IgD-negative memory B cell (primary cell): ENCODE data around the gene ACTN1. TPM values are rescaled to one million over a fixed set of nuclear protein-coding genes. Genes with fewer than 3 reads are reported as not detected.
A peak's percentile ranks its signal among the peaks of the same experiment; 100 is the strongest.

Experiments used
- H3K27ac Mint-ChIP-seq, 3 donors: one replicate each; pipeline ENCODE4 v1.8.0; 2020 to 2022; ENCODE audit warnings: mild to moderate bottlenecking in 3 of 3, mixed read lengths in 3 of 3, moderate library complexity in 1 of 3
- H3K27me3 Mint-ChIP-seq: one replicate; pipeline ENCODE4 v1.8.0; 2021; ENCODE audit warnings: mixed read lengths
- H3K36me3 Mint-ChIP-seq: one replicate; pipeline ENCODE4 v1.8.0; 2020; ENCODE audit warnings: mild to moderate bottlenecking, mixed read lengths
- H3K4me1 Mint-ChIP-seq, 3 donors: one replicate each; pipeline ENCODE4 v1.8.0; 2020 to 2022; ENCODE audit warnings: mixed read lengths in 3 of 3, mild to moderate bottlenecking in 1 of 3
- H3K4me3 Mint-ChIP-seq, 4 donors: one replicate each; pipeline ENCODE4 v1.8.0; 2020 to 2022; ENCODE audit warnings: mild to moderate bottlenecking in 4 of 4, mixed read lengths in 4 of 4, moderate library complexity in 3 of 4
- H3K9me3 Mint-ChIP-seq, 3 donors: one replicate each; pipeline ENCODE4 v1.8.0; 2020 to 2021; ENCODE audit warnings: mixed read lengths in 3 of 3, mild to moderate bottlenecking in 1 of 3
- polyA plus RNA-seq: library from polyadenylated mRNA; unstranded; fragments of 300-500 nt; fragmentation: Illumina TruSeq; gene quantifications from one replicate; pipeline ENCODE4 v1.2.3, GENCODE V29; 2021

The ACTN1 gene
- polyA plus RNA-seq, 1 donor from 2014 or later, result 4.2 TPM

DNA sequence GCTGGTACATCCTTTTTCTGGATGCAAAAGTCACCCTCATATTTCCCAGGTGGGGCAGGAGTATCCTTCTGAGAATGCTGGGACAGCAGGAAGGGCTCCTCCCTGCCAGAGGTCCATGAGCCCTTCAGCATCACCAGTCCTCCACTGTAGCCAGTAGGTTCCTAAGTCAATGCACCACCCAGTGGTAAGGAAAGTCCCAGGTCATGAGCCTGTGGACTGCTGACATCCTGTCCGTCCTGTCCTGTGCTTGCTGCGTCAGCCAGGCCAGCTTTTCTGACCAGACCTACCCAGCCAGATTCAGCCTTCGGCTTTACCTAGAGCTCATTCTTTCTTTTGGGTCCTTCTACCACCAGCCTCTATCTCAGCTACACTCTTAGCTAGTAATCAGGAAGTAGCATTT lies 23.0 kb upstream of the ACTN1 start:
- Mint-ChIP-seq H3K4me3 (no peak overlapping the region), H3K36me3 (peaks cover 2% of the 10 kb centered on the region), H3K27me3 (peaks cover 21% of the 10 kb centered on the region), H3K9me3 (peaks cover 0 to 6% (median 0%) of the 10 kb centered on the region in 3 donors), H3K27ac (no peak overlapping the region), H3K4me1 (no peaks in the 10 kb centered on the region)

DNA sequence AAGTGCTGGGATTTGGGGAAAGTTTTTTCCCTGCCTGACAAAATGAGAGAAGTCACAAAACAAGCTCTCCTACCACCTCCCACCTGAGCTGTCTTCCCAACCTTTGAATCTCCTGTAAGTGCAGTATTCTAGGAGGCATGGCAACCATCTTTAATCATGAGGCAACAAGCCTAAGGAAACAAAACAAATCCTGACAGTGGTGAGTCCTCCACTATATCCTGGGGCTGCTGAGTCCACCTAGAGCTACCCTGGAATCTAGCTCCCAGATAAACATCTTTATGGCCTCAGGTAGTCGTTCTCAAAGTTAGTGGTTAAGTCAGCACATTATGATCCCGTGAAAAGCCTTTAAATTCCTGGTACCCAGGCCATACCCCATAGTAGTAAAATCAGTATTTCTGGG lies 22.3 kb upstream of the ACTN1 start:
- Mint-ChIP-seq H3K27me3 (peaks cover 21% of the 10 kb centered on the region), H3K36me3 (peaks cover 2% of the 10 kb centered on the region), H3K4me3 (no peak overlapping the region), H3K27ac (no peak overlapping the region), H3K4me1 (no peaks in the 10 kb centered on the region), H3K9me3 (peaks cover 0 to 6% (median 0%) of the 10 kb centered on the region in 3 donors)

DNA sequence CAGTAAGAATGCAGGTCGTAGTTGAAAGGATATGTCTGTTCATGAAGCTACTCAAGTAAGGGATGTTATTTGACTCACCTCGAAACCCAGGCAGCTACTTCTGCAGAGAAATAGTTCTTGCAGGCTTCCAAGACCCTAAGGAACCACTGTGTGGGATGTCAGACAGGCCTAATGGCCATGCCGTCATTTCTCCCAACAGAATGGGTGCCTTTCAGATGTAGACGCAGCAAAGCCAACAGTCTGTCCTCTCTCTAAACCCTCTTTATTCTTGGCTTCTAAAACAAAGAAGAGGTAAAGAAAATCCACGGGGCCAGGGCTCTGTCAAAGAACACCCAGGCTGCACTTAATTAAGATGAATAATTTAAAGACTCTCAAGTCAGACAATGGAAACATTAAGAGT lies 19.0 kb upstream of the ACTN1 start:
- Mint-ChIP-seq H3K27ac (no peak overlapping the region), H3K36me3 (peaks cover 2% of the 10 kb centered on the region), H3K27me3 (peaks cover 12% of the 10 kb centered on the region), H3K9me3 (peaks cover 0 to 3% (median 0%) of the 10 kb centered on the region in 3 donors), H3K4me1 (peaks cover 0 to 1% (median 0%) of the 10 kb centered on the region in 3 donors), H3K4me3 (no peak overlapping the region)

DNA sequence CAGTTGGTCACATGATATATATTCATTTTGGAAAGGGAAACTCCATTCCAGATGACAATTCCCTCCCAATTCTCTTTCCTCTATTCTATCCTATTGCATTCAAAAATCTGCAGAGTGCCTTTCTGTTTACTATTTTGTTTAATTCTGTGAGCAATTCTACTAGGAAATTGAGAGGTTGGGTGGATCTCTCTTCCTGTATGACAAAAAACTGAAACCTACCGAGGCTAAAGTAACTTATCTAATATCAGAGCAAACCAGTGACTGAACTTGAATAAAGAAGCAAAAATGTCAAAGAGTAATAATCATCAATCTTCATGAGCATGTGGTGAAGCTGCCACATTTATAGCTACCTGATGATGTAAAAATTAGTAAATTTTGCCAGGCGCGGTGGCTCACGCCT lies 16.6 kb upstream of the ACTN1 start:
- Mint-ChIP-seq H3K27ac (no peak overlapping the region), H3K9me3 (no peaks in the 10 kb centered on the region), H3K4me1 (peaks cover 0 to 1% (median 0%) of the 10 kb centered on the region in 3 donors), H3K36me3 (peaks cover 2% of the 10 kb centered on the region), H3K4me3 (no peak overlapping the region), H3K27me3 (peaks cover 16% of the 10 kb centered on the region)

DNA sequence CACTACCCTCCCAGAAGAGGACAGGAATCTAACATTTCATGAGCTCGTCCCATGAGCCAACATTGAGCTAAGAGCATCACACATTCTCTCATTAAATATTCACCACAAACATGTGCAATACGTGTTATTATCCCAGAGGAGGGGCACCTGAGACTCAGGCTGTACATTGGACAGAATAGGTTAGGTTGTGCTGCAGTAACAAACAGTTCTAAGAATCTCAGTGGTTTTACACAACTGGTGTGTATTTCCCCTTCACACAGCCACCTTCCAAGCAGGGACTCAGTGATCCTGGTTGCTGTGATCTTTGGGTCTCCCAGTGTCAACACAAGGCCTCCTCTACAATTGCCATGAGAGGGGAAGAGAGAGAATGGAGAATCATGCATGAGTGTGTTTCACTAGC lies 15.0 kb upstream of the ACTN1 start:
- peaks cover 0 to 1% (median 0%) of the 10 kb centered on the region in 3 donors for H3K4me1 Mint-ChIP-seq
- no peaks in the 10 kb centered on the region for H3K9me3 Mint-ChIP-seq
- H3K4me3 Mint-ChIP-seq, result peak overlapping the region in 1 of 4 donors; percentile 61
- peaks cover 13% of the 10 kb centered on the region for H3K27me3 Mint-ChIP-seq
- no peak overlapping the region for H3K27ac Mint-ChIP-seq
- peaks cover 2% of the 10 kb centered on the region for H3K36me3 Mint-ChIP-seq

DNA sequence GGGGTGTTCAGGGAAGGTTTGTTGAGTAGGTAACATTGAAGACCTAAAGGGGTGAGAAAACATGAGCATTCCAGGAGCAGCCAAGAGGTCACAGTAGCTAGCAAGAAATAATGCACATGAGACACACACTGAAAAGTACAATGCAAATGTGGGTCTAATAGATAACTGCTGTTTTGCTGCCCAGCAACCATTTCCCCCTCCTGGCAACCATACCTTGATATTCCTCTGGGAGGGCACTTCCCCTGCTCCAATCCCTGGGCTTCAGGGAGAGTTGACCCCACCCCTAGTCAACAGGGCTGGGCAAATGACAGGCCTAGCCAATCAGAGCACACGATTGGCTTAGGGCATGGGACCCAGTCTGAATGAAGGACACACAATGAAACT lies 8.5 kb upstream of the ACTN1 start:
- Mint-ChIP-seq H3K9me3 (no peaks in the 10 kb centered on the region), H3K27me3 (peaks cover 10% of the 10 kb centered on the region), H3K36me3 (peaks cover 2% of the 10 kb centered on the region), H3K4me1 (no peaks in the 10 kb centered on the region), H3K27ac (no peak overlapping the region), H3K4me3 (no peak overlapping the region)

DNA sequence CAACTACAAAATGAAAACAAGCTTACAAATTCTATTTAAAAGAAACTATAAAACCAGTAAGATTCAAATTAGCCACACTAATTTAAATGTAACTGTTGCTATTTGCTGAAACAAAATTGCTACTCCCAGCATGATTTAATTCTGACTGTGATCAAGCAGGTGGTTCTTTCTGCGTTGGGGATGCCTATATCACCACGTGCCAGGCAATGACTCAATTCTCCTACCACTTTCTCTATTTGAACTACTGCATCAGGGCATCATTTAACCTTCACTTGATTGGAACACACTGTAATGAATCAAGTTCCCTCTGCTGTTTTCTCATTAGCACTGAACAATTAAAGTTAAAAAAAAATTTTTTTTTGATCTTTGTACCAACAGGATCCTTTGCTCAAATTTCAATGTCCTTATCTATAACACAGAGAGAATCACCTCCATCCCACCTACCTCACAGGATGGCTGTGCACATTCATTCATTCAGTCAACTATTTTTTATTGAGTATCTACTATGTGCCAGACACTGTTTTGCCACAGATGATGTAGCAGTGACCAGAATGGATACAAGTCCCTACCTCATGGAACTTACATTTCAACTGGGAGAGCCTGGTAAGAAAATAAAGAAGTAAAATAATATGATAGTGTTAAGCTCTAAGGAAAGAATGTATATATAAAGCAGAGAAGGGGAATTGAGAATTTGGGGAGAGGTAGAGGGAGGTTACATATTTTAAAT lies 8.0 kb upstream of the ACTN1 start:
- no peak overlapping the region for H3K27ac Mint-ChIP-seq
- H3K4me3 Mint-ChIP-seq, result no peak overlapping the region
- no peaks in the 10 kb centered on the region for H3K9me3 Mint-ChIP-seq
- no peaks in the 10 kb centered on the region for H3K4me1 Mint-ChIP-seq
- peaks cover 2% of the 10 kb centered on the region for H3K36me3 Mint-ChIP-seq
- peaks cover 7% of the 10 kb centered on the region for H3K27me3 Mint-ChIP-seq

DNA sequence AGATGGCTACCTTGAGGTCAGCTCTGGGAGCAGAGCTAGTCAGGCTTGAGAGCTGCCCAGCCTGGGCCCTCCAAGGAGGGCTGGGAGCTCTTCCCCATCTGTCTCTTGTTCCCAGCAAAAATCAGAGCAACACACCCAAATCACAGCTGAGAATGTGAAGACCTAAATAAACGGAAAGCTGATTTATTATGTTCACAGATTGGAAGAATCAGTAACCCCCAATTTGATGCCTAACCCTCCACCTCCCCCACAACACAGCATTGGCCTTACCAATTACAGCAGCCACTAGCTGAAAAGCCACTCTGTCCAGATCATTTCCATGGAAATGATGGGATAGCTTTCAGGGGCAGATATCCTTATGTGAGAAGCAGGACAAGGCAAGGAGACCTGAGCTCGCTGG lies 7.1 kb upstream of the ACTN1 start:
- Mint-ChIP-seq H3K27me3 (peaks cover 7% of the 10 kb centered on the region), H3K4me1 (no peaks in the 10 kb centered on the region), H3K9me3 (no peaks in the 10 kb centered on the region), H3K36me3 (no peaks in the 10 kb centered on the region), H3K27ac (no peak overlapping the region), H3K4me3 (no peak overlapping the region)

DNA sequence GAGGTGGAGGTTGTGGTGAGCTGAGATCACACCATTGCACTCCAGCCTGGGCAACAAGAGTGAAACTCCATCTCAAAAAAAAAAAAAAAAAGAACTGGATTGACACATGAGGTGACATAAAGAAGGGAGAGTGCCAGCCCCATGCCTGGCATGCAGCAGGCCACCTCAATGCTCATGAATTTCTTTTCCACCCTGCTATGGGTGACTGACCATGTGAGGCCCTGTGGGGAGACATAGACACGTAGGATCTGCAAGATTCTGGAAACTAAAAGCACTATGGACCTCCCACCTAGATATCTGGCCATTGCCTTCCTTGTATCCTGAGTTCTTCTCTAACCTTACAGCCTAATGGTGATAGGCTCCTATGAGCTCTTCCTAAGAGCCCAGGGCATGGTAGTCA lies 5.6 kb upstream of the ACTN1 start:
- H3K27ac Mint-ChIP-seq, result no peak overlapping the region
- H3K4me3 Mint-ChIP-seq, result no peak overlapping the region
- no peaks in the 10 kb centered on the region for H3K9me3 Mint-ChIP-seq
- H3K36me3 Mint-ChIP-seq, result no peaks in the 10 kb centered on the region
- peaks cover 0 to 4% (median 0%) of the 10 kb centered on the region in 3 donors for H3K4me1 Mint-ChIP-seq
- peaks cover 12% of the 10 kb centered on the region for H3K27me3 Mint-ChIP-seq

DNA sequence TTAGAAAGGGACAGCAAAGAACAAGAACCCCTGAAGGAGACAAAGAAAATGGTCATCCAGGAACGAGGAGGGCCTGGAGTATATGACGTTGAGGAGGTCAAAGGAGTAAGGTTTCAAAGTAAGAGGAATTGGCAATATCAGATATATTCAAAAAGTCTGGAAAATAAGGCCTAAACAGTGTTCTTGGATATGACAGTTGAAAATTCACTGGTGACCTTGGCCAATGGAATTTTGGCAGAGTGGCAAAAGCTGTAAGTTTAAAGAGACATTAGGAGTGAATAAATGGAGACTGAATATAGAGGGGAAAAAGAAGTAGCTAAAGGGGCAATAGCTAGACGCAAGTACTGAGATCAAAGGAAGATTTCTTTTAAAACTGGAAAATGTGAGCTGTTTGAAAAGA lies 4.1 kb upstream of the ACTN1 start:
- Mint-ChIP-seq H3K4me1 (peaks cover 0 to 4% (median 1%) of the 10 kb centered on the region in 3 donors), H3K27me3 (peaks cover 14% of the 10 kb centered on the region), H3K4me3 (no peak overlapping the region), H3K36me3 (no peaks in the 10 kb centered on the region), H3K27ac (peak overlapping the region in 1 of 3 donors; percentile 21), H3K9me3 (no peaks in the 10 kb centered on the region)

DNA sequence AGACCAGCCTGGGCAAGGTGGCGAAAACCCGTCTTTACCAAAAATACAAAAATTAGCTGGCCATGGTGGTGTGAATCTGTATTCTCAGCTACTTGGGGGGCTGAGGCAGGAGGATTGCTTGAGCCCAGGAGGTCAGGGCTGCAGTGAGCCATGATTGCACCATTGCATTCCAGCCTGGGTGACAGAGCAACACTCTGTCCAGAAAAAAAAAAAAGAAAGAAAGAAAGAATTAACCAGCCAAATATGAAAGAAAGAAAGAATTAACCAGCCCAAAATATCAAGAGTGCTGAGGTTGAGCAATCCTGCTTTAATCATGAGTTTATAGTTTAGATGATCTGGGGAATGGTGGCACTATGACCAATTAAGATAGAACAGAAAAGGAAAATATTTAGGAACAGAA lies 3.5 kb upstream of the ACTN1 start:
- Mint-ChIP-seq H3K27ac (no peak overlapping the region), H3K4me3 (no peak overlapping the region), H3K36me3 (no peaks in the 10 kb centered on the region), H3K27me3 (peaks cover 17% of the 10 kb centered on the region), H3K9me3 (no peaks in the 10 kb centered on the region), H3K4me1 (peaks cover 0 to 4% (median 1%) of the 10 kb centered on the region in 3 donors)

DNA sequence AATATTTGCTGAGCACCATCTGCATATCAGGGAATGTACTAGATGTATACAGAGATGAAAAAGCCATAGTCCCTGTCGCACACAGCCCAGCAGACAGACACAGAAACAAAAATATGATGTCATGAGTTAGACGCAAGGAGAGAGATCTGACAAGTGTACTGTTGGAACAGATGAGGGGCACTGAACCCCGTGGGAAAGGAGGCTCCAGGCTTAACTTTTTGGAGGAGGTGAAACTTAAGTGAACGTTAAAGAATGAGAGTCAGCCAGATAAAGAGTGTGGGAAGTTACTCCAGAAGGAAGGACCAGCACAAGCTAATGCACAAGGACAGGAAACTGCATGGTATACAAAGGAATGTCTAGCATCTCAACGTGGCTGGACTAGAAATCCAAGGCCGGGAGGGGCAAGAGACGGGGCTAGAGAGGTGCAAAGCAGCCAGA lies 2.5 kb upstream of the ACTN1 start:
- Mint-ChIP-seq H3K9me3 (no peaks in the 10 kb centered on the region), H3K27me3 (peaks cover 26% of the 10 kb centered on the region), H3K27ac (no peak overlapping the region), H3K4me1 (peaks cover 0 to 4% (median 1%) of the 10 kb centered on the region in 3 donors), H3K4me3 (no peak overlapping the region), H3K36me3 (no peaks in the 10 kb centered on the region)

DNA sequence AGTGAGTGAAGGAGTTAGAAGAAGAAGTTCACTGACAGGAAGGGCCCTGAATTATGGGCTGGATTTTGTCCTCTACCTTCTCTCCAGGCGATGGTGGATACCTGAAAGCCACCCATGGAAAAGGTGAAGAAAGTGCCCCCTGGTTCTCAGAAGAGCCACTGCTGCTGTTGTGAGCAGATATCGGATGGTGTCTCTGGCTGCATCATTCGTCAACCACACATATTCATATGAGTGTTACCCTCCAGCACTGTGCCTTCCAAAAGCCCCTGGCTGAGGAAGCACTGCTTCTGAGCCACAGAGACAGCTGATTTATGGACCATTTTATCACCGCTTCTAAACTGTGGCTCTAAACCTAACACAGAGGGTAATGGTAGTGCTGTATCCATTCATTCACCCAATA lies 2.0 kb upstream of the ACTN1 start:
- no peaks in the 10 kb centered on the region for H3K9me3 Mint-ChIP-seq
- no peak overlapping the region for H3K27ac Mint-ChIP-seq

DNA sequence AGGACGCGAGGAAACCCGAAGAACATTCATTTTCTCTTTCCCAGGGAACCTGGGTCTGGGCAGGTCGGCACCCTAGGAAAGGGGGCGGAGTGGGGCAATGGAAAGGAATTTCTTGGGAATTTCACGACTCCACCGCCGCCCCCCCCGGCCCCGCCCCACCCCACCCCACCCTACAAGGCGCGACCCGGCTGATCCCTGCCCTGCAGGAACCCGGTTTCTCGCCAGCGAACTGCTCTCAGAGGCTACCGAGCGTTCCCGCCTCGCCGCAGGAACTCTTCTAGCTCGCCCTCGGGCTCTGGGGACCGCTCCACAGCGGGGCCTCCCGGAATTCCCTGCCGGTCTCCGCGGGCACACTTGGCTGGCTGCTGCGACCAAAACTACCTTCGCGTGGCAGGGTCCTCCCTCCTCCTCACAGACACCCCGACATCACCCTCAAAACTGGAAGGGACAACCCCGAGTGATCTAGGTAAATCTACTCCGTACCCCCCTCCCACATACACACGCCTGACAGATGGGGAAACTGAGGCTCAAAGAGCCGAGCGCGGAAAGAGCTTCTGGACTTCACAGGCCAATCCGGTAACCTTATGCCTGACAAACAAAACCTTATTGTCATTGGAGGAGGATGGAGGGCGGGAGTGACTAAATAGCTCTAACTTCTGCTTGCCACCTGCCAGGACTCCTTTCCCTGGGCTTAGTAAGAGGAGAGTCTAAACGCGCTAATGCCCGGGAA lies 785 bp upstream of the ACTN1 start:
- Mint-ChIP-seq H3K27me3 (peaks cover 38% of the 10 kb centered on the region), H3K4me3 (peak overlapping the region; percentile 80 to 88 (median 86)), H3K9me3 (no peaks in the 10 kb centered on the region), H3K27ac (no peak overlapping the region), H3K36me3 (peaks cover 1% of the 10 kb centered on the region), H3K4me1 (peaks cover 0 to 4% (median 1%) of the 10 kb centered on the region in 3 donors)

More for the DNA sequence above, 2.0 kb upstream of the ACTN1 start:
- Mint-ChIP-seq H3K4me3 (no peak overlapping the region), H3K36me3 (no peaks in the 10 kb centered on the region), H3K27me3 (peaks cover 30% of the 10 kb centered on the region), H3K4me1 (peaks cover 0 to 4% (median 1%) of the 10 kb centered on the region in 3 donors)

DNA sequence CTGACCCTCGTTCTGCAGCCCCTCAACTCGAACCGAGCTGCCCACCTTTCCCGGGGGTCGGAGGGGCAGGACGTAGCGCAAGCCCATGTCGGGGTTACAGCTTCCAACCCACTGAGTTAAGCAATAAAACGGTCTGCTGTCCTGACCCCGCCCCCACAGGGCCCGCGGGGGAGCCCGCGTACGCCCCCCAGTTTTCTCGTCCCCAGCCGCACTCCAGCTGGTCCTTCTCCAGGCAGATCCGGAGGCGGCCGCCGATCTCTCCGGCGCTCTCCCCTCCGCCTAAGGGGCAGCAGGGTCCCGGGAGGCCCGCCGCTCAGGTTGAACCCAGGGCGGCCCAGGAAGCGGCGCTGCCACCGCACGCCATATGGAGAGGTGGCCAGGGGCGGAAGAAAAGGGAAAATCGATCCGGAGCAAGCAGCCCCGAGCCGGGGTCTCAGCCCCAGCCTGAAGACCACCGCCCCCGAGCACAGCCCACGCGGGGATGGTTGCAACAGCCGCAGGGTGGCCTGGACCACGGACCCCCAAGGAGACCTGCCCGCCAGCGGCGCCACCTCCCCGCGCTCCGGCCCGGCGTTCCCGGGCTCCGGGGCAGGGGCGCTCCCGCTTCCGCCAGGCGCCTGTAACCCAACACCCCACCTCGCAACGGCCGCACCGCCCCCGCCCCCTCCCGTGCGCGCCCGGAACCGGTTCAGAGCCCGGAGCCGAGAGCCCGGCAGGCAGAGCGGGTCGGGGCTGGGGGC lies 760 bp downstream of the ACTN1 start:
- Mint-ChIP-seq H3K4me3 (peak overlapping the region; percentile 63 to 88 (median 76)), H3K4me1 (peaks cover 0 to 4% (median 1%) of the 10 kb centered on the region in 3 donors), H3K36me3 (peaks cover 1% of the 10 kb centered on the region), H3K9me3 (peaks cover 0 to 3% (median 0%) of the 10 kb centered on the region in 3 donors), H3K27me3 (peaks cover 38% of the 10 kb centered on the region), H3K27ac (no peak overlapping the region)
